GM12878 (cell line): ENCODE data around the gene PDZD7. TPM values are rescaled to one million over a fixed set of nuclear protein-coding genes. Genes with fewer than 3 reads are reported as not detected.

Experiments used
- ATAC-seq: fragments of 200-7000 bp; cut with Tn5 transposase; 3 replicates; pipeline ENCODE4 v1.9.1; 2020; ENCODE audit warnings: mild to moderate bottlenecking, moderate library complexity
- BruUV-seq: library from RNA; stranded (reverse); fragments of 400-500 nt; replicated peaks from 2 replicates; lab custom pipeline; 2021; lab: Mats Ljungman, UMichigan
- CTCF ChIA-PET: fragments of 300-600 bp; sonication (Branson Sonifier 250); formaldehyde crosslinking; extraction: SDS; loops from one replicate; lab custom pipeline; 2021; ENCODE audit warnings: inconsistent platforms; lab: Yijun Ruan, JAX
- POLR2A ChIA-PET: fragments of 350-600 bp; formaldehyde crosslinking; extraction: SDS; loops from one replicate; lab custom pipeline; 2021; ENCODE audit warnings: inconsistent platforms; lab: Charles Lee
- RAD21 ChIA-PET: fragments of 300-600 bp; sonication (Branson Sonifier 250); formaldehyde crosslinking; loops from one replicate; lab custom pipeline; 2023; ENCODE audit warnings: antibody characterized with exemption; ENCODE audit not compliant: unreplicated experiment; lab: Charles Lee
- SMC1A ChIA-PET: fragments of 300-600 bp; sonication (Branson Sonifier 250); formaldehyde crosslinking; loops from one replicate; lab custom pipeline; 2023; ENCODE audit not compliant: unreplicated experiment, uncharacterized antibody; lab: Charles Lee
- DNase-seq: peaks from one replicate; pipeline ENCODE4 v3.0.0-alpha.2; 2011; ENCODE audit warnings: low read depth, low spot score
- FAIRE-seq: peaks from 3 replicates; lab custom pipeline; 2011; peaks lifted over from hg19 to GRCh38; lab: Jason Lieb, UNC
- H2AFZ ChIP-seq: 2 replicates; pipeline ENCODE4 v1.6.0; 2011; ENCODE audit warnings: low read depth, low read length, control low read depth; ENCODE audit not compliant: control insufficient read depth
- H3K27ac ChIP-seq: 2 replicates; pipeline ENCODE4 v1.5.1; 2011; ENCODE audit warnings: control low read depth; ENCODE audit not compliant: control insufficient read depth, insufficient read depth
- H3K27me3 ChIP-seq, 2 experiments: replicated peaks in 1 of 2; 2 replicates each; pipeline versions ENCODE4 v1.6.0 to v1.6.1; 2011; ENCODE audit warnings: low read length in 1 of 2; ENCODE audit not compliant: control insufficient read depth in 2 of 2, insufficient read depth in 2 of 2
- H3K36me3 ChIP-seq, 2 experiments: 2 replicates each; pipeline ENCODE4 v1.5.1; 2011; ENCODE audit warnings: low read length in 1 of 2; ENCODE audit not compliant: control insufficient read depth in 2 of 2, insufficient read depth in 2 of 2
- H3K4me1 ChIP-seq: 2 replicates; pipeline ENCODE4 v1.6.1; 2011; ENCODE audit warnings: mild to moderate bottlenecking, low read length, moderate library complexity, mixed read lengths; ENCODE audit not compliant: control insufficient read depth, insufficient read depth
- H3K4me2 ChIP-seq: 2 replicates; pipeline ENCODE4 v1.6.0; 2011; ENCODE audit warnings: control low read depth; ENCODE audit not compliant: control insufficient read depth, insufficient read depth
- H3K4me3 ChIP-seq: fragments of 200-600 bp; sonication (generic); 2 replicates; pipeline ENCODE4 v1.5.1; 2016
- H3K79me2 ChIP-seq: 2 replicates; pipeline ENCODE4 v1.6.0; 2011; ENCODE audit warnings: low read length; ENCODE audit not compliant: control insufficient read depth, insufficient read depth
- H3K9ac ChIP-seq: 2 replicates; pipeline ENCODE4 v1.8.0; 2011; ENCODE audit warnings: low read length, control low read depth, mixed read lengths; ENCODE audit not compliant: control insufficient read depth, insufficient read depth
- H3K9me3 ChIP-seq: replicated peaks from 3 replicates; pipeline ENCODE4 v1.5.1; 2011; ENCODE audit warnings: mild to moderate bottlenecking, low read length; ENCODE audit not compliant: control insufficient read depth, insufficient read depth
- H4K20me1 ChIP-seq: 2 replicates; pipeline ENCODE4 v1.6.0; 2011; ENCODE audit not compliant: control insufficient read depth, insufficient read depth
- BHLHE40 ChIP-seq, 2 experiments: fragments of 450-650 bp in 1 of 2; IDR thresholded peaks; 2 replicates each; pipeline ENCODE4 v1.6.1; 2011 to 2017; ENCODE audit warnings: low read depth in 2 of 2, borderline replicate concordance in 1 of 2, improper control_type of control experiment in 1 of 2, low read length in 1 of 2, mild to moderate bottlenecking in 1 of 2
- DPF2 ChIP-seq: fragments of 450-650 bp; IDR thresholded peaks from 2 replicates; pipeline ENCODE4 v1.6.1; 2017; ENCODE audit warnings: mild to moderate bottlenecking
- EGR1 ChIP-seq, 2 experiments: IDR thresholded peaks; 1 replicate in 1 of 2; 2 replicates in 1 of 2; pipeline ENCODE4 v1.6.1; 2011 to 2012; ENCODE audit warnings: low read depth in 2 of 2, low read length in 2 of 2, borderline replicate concordance in 1 of 2, mild to moderate bottlenecking in 1 of 2, moderate library complexity in 1 of 2
- ETV6 ChIP-seq, 2 experiments: fragments of 450-650 bp in 1 of 2; IDR thresholded peaks in 1 of 2; conservative IDR thresholded peaks in 1 of 2; 2 replicates each; pipeline ENCODE4 v1.6.1; 2014; ENCODE audit warnings: antibody characterized with exemption in 1 of 2, borderline replicate concordance in 1 of 2, low read depth in 1 of 2, mild to moderate bottlenecking in 1 of 2, moderate library complexity in 1 of 2
- FOXK2 ChIP-seq: fragments of 450-650 bp; IDR thresholded peaks from 2 replicates; pipeline ENCODE4 v1.6.1; 2017; ENCODE audit warnings: mild to moderate bottlenecking, moderate library complexity
- MLLT1 ChIP-seq: fragments of 450-650 bp; IDR thresholded peaks from 2 replicates; pipeline ENCODE4 v1.6.1; 2016; ENCODE audit warnings: mild to moderate bottlenecking
- NRF1 ChIP-seq: conservative IDR thresholded peaks from 2 replicates; pipeline ENCODE4 v1.6.1; 2011; ENCODE audit warnings: mild to moderate bottlenecking, low read depth, low read length, improper control_type of control experiment
- PBX3 ChIP-seq: IDR thresholded peaks from 2 replicates; pipeline ENCODE4 v1.6.1; 2011; ENCODE audit warnings: mild to moderate bottlenecking, low read depth, low read length, moderate library complexity; ENCODE audit not compliant: insufficient replicate concordance
- REST ChIP-seq: IDR thresholded peaks from 2 replicates; pipeline ENCODE4 v1.6.1; 2012; ENCODE audit warnings: mild to moderate bottlenecking, low read depth, low read length
- RUNX3 ChIP-seq: IDR thresholded peaks from 2 replicates; pipeline ENCODE4 v1.6.1; 2012; ENCODE audit warnings: low read length, inconsistent platforms
- SMARCA5 ChIP-seq: fragments of 450-650 bp; IDR thresholded peaks from 2 replicates; pipeline ENCODE4 v1.6.1; 2017; ENCODE audit warnings: mild to moderate bottlenecking
- SREBF2 ChIP-seq: IDR thresholded peaks from 2 replicates; pipeline ENCODE4 v1.6.1; 2012; ENCODE audit warnings: mild to moderate bottlenecking, low read length
- ZNF217 ChIP-seq: fragments of 450-650 bp; IDR thresholded peaks from 2 replicates; pipeline ENCODE4 v1.6.1; 2017; ENCODE audit warnings: antibody characterized with exemption, mild to moderate bottlenecking
- WGBS: methylation state at CpG from one replicate; pipeline ENCODE4 v1.1.6; 2016; ENCODE audit warnings: low lambda C conversion rate; ENCODE audit not compliant: insufficient replicate concordance, insufficient coverage; ENCODE audit errors: missing lambda C conversion rate; 5-methylcytosine and 5-hydroxymethylcytosine counted together
- in situ Hi-C: fragments of 300-500 bp; cut with MboI; formaldehyde crosslinking; loops from 9 replicates; pipeline ENCODE4 v1.14.3; 2018; ENCODE audit warnings: mixed read lengths
- intact Hi-C: fragments of 100-400 bp; cut with micrococcal nuclease; formaldehyde crosslinking; loops from one replicate; pipeline ENCODE4 v1.14.2; 2022; ENCODE audit not compliant: unreplicated experiment
- polyA plus RNA-seq, 11 experiments: library from polyadenylated mRNA; depleted of rRNA in 4 of 11; unstranded in 6 of 11; stranded (reverse) in 5 of 11; fragments of >200 nt; fragmentation: Nextera tagmentation in 4 of 11; fragmentation: Illumina TruSeq in 1 of 11; extraction: Ambion mirVana in 4 of 11; extraction: Trizol in 1 of 11; gene quantifications; 1 replicate in 1 of 11; 2 replicates in 10 of 11; pipeline versions ENCODE4 v1.2.1 to v1.2.3, GENCODE V29; 2011 to 2016; ENCODE audit warnings: inconsistent platforms in 2 of 11, missing spikeins in 2 of 11, low read depth in 1 of 11
- total RNA-seq, 4 experiments: library from RNA; depleted of rRNA in 3 of 4; stranded (reverse); fragments of >200 nt in 3 of 4; fragmentation: Illumina TruSeq in 1 of 4; extraction: Trizol in 1 of 4; gene quantifications; 2 replicates each; pipeline versions ENCODE4 v1.2.1 to v1.2.3, GENCODE V29; 2013 to 2021

Gene PDZD7
- total and polyA plus RNA-seq, 10 of the 15 experiments (the other 5 are each of a cell fraction or from before 2014, with no cell fraction given): 0.01 to 0.20 (median 0.03) TPM; not detected in 7

GRCh38 chr10:101008823-101009423 lies 22.0 kb downstream of the PDZD7 start:
- TF ChIP-seq ZNF217 (no peak), DPF2 (no peak), MLLT1 (no peak), PBX3 (no peak), SREBF2 (no peak), ETV6 (conservative IDR thresholded peaks at IDR 0.05 in 1 of 2, IDR thresholded peaks at IDR 0.05 in 1 of 2; ENCODE audit: borderline replicate concordance in 1 of 2, low read depth in 1 of 2) (no peak), SMARCA5 (no peak), EGR1 (IDR thresholded peaks at IDR 0.05; ENCODE audit: borderline replicate concordance in 1 of 2, low read depth in 2 of 2, low read length in 2 of 2) (no peak), FOXK2 (no peak), RUNX3 (no peak), NRF1 (no peak), BHLHE40 (IDR thresholded peaks at IDR 0.05; ENCODE audit: borderline replicate concordance in 1 of 2, low read depth in 2 of 2, low read length in 1 of 2) (no peak), REST (no peak)
- FAIRE-seq: no peak
- no peak for DNase-seq
- Histone ChIP-seq H3K4me2 (no peak overlapping the region), H2AFZ (no peak overlapping the region), H3K27ac (no peak overlapping the region), H3K4me3 (no peak overlapping the region), H3K9me3 (no peaks in the 10 kb centered on the region), H4K20me1 (no peaks in the 10 kb centered on the region), H3K79me2 (no peaks in the 10 kb centered on the region), H3K36me3 (peaks cover 0 to 2% of the 10 kb centered on the region in 2 experiments; a peak in 2 of 4 replicates), H3K9ac (no peak overlapping the region), H3K27me3 (no peaks in the 10 kb centered on the region), H3K4me1 (peaks cover 3% of the 10 kb centered on the region; the same call in 1 of the 2 replicates)
- SMC1A ChIA-PET: no interaction called here
- 56% methylated on average over 6 of the region's 6 CpGs for WGBS
- intact Hi-C loops: no loop called here
- POLR2A ChIA-PET: no interaction called here
- CTCF ChIA-PET: interaction anchor here (1.0 to 3.0 kb wide), 2 partner anchors 10 to 11 kb away, joined by 3 to 13 read pairs; no protein-coding TSS in a partner anchor
- no peak for ATAC-seq
- in situ Hi-C loops: no loop called here
- no TSS peak for BruUV-seq
- RAD21 ChIA-PET: no interaction called here
